ENCODE data around the gene YJEFN3. TPM values are rescaled to one million over a fixed set of nuclear protein-coding genes. Genes with fewer than 3 reads are reported as not detected.

The YJEFN3 gene
- total RNA-seq, 4 donors from 2014 or later = 1.2 to 3.3 (median 2.8) TPM

DNA sequence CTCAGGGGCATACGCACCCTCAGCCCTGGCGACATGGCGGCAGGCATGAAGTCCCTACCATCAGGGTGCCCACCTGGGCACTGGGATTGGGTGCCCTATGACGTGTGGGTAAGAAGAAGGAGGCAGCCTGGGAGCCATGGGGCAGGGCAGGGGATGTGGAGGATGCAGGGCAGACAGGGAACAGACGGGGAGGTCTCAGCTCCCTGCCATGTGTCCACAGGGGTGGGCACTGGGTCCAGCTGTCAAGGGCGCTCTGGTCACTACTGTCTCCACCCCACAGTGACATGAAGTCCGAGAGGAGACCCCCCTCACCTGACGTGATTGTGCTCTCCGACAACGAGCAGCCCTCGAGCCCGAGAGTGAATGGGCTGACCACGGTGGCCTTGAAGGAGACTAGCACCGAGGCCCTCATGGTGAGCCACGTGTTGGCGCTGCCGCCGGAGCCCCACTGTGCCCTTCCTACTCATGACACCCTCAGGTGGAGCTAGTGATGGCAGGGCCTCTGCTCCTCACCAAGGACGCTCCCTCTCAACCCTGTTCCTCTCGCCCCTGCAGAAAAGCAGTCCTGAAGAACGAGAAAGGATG lies 36.6 kb upstream of the YJEFN3 start:
- intact Hi-C loops (cut with DNase I) = no loop called here
- 91% methylated on average over 14 of the region's 21 CpGs for WGBS
- Histone ChIP-seq H3K9me3 (no peaks in the 10 kb centered on the region), H3K4me1 (peaks cover 27 to 39% (median 37%) of the 10 kb centered on the region in 4 donors), H3K4me3 (no peak overlapping the region), H3K27ac (replicated peaks in 1 of 4) (no peak overlapping the region), H3K27me3 (no peaks in the 10 kb centered on the region), H3K36me3 (peaks cover 26 to 53% (median 50%) of the 10 kb centered on the region in 4 donors)
- TF ChIP-seq, protein P1, sequence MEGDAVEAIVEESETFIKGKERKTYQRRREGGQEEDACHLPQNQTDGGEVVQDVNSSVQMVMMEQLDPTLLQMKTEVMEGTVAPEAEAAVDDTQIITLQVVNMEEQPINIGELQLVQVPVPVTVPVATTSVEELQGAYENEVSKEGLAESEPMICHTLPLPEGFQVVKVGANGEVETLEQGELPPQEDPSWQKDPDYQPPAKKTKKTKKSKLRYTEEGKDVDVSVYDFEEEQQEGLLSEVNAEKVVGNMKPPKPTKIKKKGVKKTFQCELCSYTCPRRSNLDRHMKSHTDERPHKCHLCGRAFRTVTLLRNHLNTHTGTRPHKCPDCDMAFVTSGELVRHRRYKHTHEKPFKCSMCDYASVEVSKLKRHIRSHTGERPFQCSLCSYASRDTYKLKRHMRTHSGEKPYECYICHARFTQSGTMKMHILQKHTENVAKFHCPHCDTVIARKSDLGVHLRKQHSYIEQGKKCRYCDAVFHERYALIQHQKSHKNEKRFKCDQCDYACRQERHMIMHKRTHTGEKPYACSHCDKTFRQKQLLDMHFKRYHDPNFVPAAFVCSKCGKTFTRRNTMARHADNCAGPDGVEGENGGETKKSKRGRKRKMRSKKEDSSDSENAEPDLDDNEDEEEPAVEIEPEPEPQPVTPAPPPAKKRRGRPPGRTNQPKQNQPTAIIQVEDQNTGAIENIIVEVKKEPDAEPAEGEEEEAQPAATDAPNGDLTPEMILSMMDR (IDR thresholded peaks at IDR 0.05) = no peak
- TF ChIP-seq POLR2A (IDR thresholded peaks at IDR 0.05; ENCODE audit: low read depth) (no peak), EP300 (IDR thresholded peaks at IDR 0.05) (no peak), POLR2AphosphoS5 (IDR thresholded peaks at IDR 0.05) (no peak)
- DNase-seq (ENCODE audit: extremely low spot score) = no peak

DNA sequence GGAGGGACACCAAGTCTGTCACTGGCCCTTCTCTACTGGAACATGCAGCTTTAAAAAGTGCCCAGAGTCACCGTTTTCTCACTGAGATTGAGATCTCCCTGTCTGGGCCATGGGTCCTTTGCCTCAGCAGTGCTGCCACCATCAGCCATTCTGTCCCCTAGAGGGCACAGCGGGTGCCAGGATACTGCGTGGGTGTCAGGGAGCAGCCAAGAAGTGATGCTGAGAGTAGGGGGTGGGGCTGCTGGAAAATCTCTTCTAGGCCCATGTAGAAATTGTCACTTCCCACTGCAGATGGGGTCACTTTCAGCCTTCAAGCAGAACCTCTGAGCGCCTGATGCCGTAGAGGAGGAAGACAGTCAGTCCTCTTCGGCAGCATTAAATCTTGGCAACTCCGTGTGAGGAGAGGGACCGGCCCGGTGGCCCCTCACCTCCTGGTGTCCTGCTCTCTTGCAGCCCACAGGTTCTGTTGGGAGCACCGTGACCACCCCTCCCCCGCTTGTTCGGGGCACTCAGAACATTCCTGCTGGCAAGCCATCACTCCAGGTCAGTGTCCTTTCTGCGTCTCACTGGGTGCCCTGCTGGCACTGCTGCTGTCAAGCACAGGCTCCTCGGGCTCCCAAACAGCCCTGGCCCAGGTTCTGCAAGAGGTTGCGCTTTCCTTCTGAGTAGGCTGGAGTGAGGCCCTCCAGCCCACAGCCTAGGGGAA lies 34.7 kb upstream of the YJEFN3 start:
- no peaks in the 10 kb centered on the region for H3K27me3 ChIP-seq
- intact Hi-C loops (cut with DNase I) = no loop called here
- DNase-seq (ENCODE audit: extremely low spot score) = no peak
- 76% methylated on average over 6 of the region's 15 CpGs for WGBS
- peaks cover 35 to 72% (median 68%) of the 10 kb centered on the region in 4 donors for H3K36me3 ChIP-seq
- H3K4me1 ChIP-seq = peaks cover 16 to 20% (median 18%) of the 10 kb centered on the region in 4 donors
- H3K9me3 ChIP-seq = no peaks in the 10 kb centered on the region
- no peak for TF ChIP-seq EP300 (IDR thresholded peaks at IDR 0.05)
- no peak for TF ChIP-seq POLR2AphosphoS5 (IDR thresholded peaks at IDR 0.05)
- TF ChIP-seq, protein P1 (IDR thresholded peaks at IDR 0.05) = no peak
- no peak for TF ChIP-seq POLR2A (IDR thresholded peaks at IDR 0.05; ENCODE audit: low read depth)
- H3K4me3 ChIP-seq = no peak overlapping the region
- no peak overlapping the region for H3K27ac ChIP-seq (replicated peaks in 1 of 4)

DNA sequence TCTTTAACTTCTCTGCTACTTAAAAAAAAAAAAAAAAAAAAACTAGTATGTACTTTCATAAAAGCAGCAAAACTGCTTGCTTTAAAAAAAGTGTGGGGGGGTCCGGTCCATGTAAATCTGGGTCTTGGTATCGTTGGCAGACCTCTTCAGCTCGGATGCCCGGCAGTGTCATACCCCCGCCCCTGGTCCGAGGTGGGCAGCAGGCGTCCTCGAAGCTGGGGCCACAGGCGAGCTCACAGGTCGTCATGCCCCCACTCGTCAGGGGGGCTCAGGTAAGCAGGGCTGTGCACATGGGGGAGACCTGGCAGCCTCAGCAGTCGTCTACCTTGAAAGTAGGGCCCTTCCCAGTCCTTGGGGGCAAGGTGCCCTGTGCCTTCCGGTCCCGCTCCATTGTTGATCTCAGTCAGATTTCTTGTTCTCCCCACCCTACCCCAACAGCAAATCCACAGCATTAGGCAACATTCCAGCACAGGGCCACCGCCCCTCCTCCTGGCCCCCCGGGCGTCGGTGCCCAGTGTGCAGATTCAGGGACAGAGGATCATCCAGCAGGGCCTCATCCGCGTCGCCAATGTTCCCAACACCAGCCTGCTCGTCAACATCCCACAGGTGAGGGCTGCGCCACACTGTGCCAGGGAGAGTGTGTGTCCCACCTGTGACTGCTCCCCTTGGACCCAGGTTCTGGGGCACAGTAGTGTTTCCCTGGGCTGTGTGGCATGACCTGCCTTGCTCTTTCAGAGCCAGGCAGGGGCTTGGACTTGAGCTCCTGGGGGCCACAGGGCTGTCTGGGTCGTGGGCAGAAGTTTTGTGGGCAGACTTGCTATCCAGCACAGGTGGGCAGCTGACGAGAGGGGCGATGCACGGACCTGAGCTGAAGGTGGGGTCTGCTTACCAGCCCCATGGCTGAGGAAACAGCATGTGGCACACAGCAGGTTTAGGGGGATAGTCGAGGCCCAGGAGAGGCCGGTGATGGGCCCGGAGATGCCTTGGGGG lies 32.8 kb upstream of the YJEFN3 start:
- Histone ChIP-seq H3K36me3 (peaks cover 47 to 91% (median 87%) of the 10 kb centered on the region in 4 donors), H3K4me3 (no peak overlapping the region), H3K27ac (replicated peaks in 1 of 4) (no peak overlapping the region), H3K4me1 (peaks cover 0 to under 1% (median 0%) of the 10 kb centered on the region in 4 donors), H3K27me3 (no peaks in the 10 kb centered on the region), H3K9me3 (no peaks in the 10 kb centered on the region)
- TF ChIP-seq POLR2A (IDR thresholded peaks at IDR 0.05; ENCODE audit: low read depth) (no peak), EP300 (IDR thresholded peaks at IDR 0.05) (no peak), POLR2AphosphoS5 (IDR thresholded peaks at IDR 0.05) (no peak)
- TF ChIP-seq, protein P1 (IDR thresholded peaks at IDR 0.05) = no peak
- 91% methylated on average over 30 of the region's 30 CpGs for WGBS
- DNase-seq (ENCODE audit: extremely low spot score) = no peak
- intact Hi-C loops (cut with DNase I) = no loop called here

DNA sequence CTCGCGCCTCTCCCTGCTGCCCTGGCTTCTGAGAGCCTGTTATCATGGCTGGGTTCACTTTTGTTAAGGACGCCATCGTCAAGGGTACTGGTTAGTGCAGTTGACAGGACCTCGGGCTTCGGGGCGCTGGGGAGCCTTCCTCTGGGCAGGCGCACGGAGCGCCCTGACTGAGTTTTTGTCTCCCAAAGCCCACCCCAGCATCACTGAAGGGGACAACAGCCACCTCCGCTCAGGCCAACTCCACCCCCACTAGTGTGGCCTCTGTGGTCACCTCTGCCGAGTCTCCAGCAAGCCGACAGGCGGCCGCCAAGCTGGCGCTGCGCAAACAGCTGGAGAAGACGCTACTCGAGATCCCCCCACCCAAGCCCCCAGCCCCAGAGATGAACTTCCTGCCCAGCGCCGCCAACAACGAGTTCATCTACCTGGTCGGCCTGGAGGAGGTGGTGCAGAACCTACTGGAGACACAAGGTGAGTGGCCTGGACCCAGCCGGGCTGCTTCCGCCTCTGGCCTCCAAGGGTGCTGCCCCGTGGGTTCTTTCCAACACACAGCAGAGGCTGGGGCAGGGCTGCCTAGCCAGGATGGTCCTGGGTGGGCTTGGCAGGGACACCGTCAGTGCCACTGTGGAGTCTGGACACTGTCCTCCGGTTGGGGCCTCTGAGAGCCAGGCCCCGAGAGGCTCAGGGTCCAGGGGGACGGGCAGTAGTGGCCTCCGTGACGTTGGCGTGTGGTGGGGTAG lies 30.3 kb upstream of the YJEFN3 start:
- no peaks in the 10 kb centered on the region for H3K27me3 ChIP-seq
- intact Hi-C loops (cut with DNase I) = no loop called here
- H3K27ac ChIP-seq (replicated peaks in 1 of 4) = no peak overlapping the region
- no peaks in the 10 kb centered on the region for H3K4me1 ChIP-seq
- peaks cover 60 to 100% (median 97%) of the 10 kb centered on the region in 4 donors for H3K36me3 ChIP-seq
- no peak for DNase-seq (ENCODE audit: extremely low spot score)
- no peaks in the 10 kb centered on the region for H3K9me3 ChIP-seq
- no peak overlapping the region for H3K4me3 ChIP-seq
- TF ChIP-seq POLR2A (IDR thresholded peaks at IDR 0.05; ENCODE audit: low read depth) = no peak
- TF ChIP-seq, protein P1 (IDR thresholded peaks at IDR 0.05) = no peak
- no peak for TF ChIP-seq POLR2AphosphoS5 (IDR thresholded peaks at IDR 0.05)
- TF ChIP-seq EP300 (IDR thresholded peaks at IDR 0.05) = no peak
- WGBS = 89% methylated on average over 33 of the region's 33 CpGs

All from esophagus muscularis mucosa (tissue), 4 donors.